GM12872 (cell line): ENCODE measurements around the gene METTL3.

ENCODE experiments used
- CTCF ChIP-seq: IDR thresholded peaks from 3 replicates; pipeline ENCODE4 v1.5.1; 2011; ENCODE audit warnings: low read depth, mild to moderate bottlenecking, low read length, moderate library complexity; ENCODE audit not compliant: insufficient read depth

Gene METTL3

GRCh38 chr14:21524575-21525490 is 13.7 kb upstream of the METTL3 start:
- no peak for TF ChIP-seq CTCF

DNA sequence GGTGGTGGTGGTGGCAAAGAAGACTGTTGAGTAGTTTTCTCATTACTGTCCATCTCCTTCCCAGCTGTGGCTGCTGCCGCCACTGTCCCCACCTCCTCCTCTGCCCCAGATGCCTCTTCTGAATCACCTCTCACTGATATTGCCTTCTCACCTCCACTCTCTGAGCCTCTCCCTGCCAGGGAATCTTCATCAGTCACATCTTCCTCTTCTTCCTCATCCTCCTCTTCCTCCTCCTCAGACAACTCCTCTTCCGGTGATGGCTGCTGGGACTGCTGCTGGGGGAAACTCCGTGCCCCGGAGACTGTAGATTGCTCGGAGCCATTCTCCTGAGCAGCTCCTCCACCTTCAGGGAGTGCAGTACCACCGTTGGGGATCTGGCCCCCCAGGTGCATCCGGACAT is 12.1 kb upstream of the METTL3 start:
- TF ChIP-seq CTCF: no peak

DNA sequence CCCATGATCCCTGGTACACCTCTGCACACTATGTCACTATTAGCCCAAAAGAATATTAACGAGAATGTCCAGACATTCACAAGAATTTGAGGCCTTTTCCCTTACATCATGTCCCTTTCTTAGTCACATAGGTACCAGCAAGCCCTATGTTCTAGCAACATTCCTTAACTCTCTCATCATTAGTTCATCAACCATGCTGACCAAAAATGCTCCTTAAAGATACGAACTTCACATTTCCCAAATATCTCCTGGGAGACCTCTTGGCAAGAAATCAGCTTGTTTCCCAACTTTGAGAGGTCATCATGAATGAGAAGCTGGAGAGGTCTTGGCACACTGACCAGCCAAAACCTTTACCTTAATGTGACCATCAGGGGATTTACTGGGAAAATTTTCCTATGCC is 10.4 kb upstream of the METTL3 start:
- TF ChIP-seq CTCF: no peak

DNA sequence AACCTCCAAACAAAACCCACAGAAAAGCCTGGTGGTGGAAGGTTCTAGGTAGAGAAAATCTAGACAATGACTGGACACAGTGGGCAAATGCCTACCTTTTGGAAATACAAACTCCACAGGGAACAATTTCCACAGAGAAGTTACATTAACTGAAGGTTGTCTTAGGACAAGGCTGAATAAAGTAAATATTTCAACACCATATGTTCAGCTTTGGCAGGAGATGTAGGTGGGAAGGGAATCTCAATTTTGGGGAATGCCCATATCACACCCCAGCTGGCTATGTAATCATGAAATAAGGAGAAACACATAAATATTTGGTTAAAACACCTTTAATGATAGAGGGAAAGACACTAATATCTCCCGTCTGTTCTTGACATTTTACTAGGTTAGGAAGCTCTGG is 9.6 kb upstream of the METTL3 start:
- no peak for TF ChIP-seq CTCF

GRCh38 chr14:21518725-21519124 is 7.6 kb upstream of the METTL3 start:
- no peak for TF ChIP-seq CTCF

DNA sequence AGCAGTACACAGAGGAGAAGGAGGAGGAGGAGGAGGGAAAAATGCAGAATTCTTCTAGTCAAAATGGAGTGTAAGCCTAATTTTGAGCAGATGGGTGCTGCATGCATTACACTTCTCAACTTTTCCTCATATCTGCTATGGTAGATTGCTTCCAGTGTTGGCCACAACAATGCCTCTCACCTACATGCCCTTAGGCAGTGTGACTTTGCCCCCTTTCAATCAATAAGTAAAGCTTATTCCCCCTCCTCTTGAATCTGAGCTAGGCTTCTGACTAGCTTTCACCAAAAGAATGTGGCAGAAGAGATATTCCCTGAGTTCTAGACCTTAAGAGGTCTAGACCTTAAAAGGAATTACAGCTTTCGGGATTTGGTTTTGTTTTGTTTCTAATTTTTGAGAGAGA is 3.2 kb upstream of the METTL3 start:
- TF ChIP-seq CTCF: no peak

- TF ChIP-seq CTCF: no peak
Measured at GRCh38 chr14:21509432-21510143, 1.6 kb downstream of the METTL3 start.
